Hepatocyte (in vitro differentiated cells): Measurements from ENCODE around the gene PRKAG1. TPM values are rescaled to one million over a fixed set of nuclear protein-coding genes. Genes with fewer than 3 reads are reported as not detected.

Experiments
- DNase-seq: peaks from one replicate; pipeline ENCODE4 v3.0.0-alpha.2; 2016; ENCODE audit warnings: low spot score
- H2AFZ ChIP-seq: fragments of 200-600 bp; sonication (generic); 2 replicates; pipeline ENCODE4 v1.6.0; 2016; ENCODE audit warnings: antibody characterized with exemption, mild to moderate bottlenecking
- H3K27ac ChIP-seq: fragments of 200-600 bp; sonication (generic); 2 replicates; pipeline ENCODE4 v1.5.1; 2016; ENCODE audit warnings: mild to moderate bottlenecking
- H3K27me3 ChIP-seq: fragments of 200-600 bp; sonication (generic); 2 replicates; pipeline ENCODE4 v1.6.1; 2016
- H3K36me3 ChIP-seq: fragments of 200-600 bp; sonication (generic); replicated peaks from 2 replicates; pipeline ENCODE4 v1.5.1; 2016; ENCODE audit warnings: low read depth; ENCODE audit not compliant: insufficient read depth
- H3K4me1 ChIP-seq: fragments of 200-600 bp; sonication (generic); 2 replicates; pipeline ENCODE4 v1.5.1; 2016; ENCODE audit warnings: mild to moderate bottlenecking, moderate library complexity; ENCODE audit not compliant: insufficient read depth
- H3K4me2 ChIP-seq: fragments of 200-600 bp; sonication (generic); 2 replicates; pipeline ENCODE4 v1.6.0; 2016
- H3K4me3 ChIP-seq: fragments of 200-600 bp; sonication (generic); 2 replicates; pipeline ENCODE4 v1.5.1; 2016; ENCODE audit warnings: mild to moderate bottlenecking
- H3K79me2 ChIP-seq: fragments of 200-600 bp; sonication (generic); 2 replicates; pipeline ENCODE4 v1.6.0; 2017; ENCODE audit warnings: mild to moderate bottlenecking
- H3K9me2 ChIP-seq: fragments of 200-600 bp; sonication (generic); replicated peaks from 2 replicates; pipeline ENCODE4 v1.6.0; 2017; ENCODE audit warnings: mild to moderate bottlenecking; ENCODE audit not compliant: insufficient read depth
- H3K9me3 ChIP-seq: fragments of 200-600 bp; sonication (generic); 2 replicates; pipeline ENCODE4 v1.5.1; 2016; ENCODE audit warnings: low read depth, mild to moderate bottlenecking
- H4K20me1 ChIP-seq: fragments of 200-600 bp; sonication (generic); 2 replicates; pipeline ENCODE4 v1.6.0; 2016; ENCODE audit warnings: mild to moderate bottlenecking; ENCODE audit not compliant: insufficient read depth, poor library complexity, severe bottlenecking
- EZH2 ChIP-seq: fragments of 200-600 bp; sonication (generic); IDR thresholded peaks from 2 replicates; pipeline ENCODE4 v1.6.1; 2016; ENCODE audit warnings: antibody characterized with exemption, mild to moderate bottlenecking, borderline replicate concordance
- EZH2phosphoT487 ChIP-seq: fragments of 200-600 bp; sonication (generic); IDR thresholded peaks from one replicate; pipeline ENCODE4 v1.6.1; 2018; ENCODE audit warnings: antibody characterized with exemption, mild to moderate bottlenecking, low read depth, moderate library complexity; ENCODE audit not compliant: unreplicated experiment, severe bottlenecking
- WGBS: methylation state at CpG from one replicate; pipeline ENCODE4 v1.1.6; 2016; ENCODE audit warnings: low lambda C conversion rate; ENCODE audit errors: missing lambda C conversion rate; 5-methylcytosine and 5-hydroxymethylcytosine counted together
- polyA plus RNA-seq: library from polyadenylated mRNA; unstranded; fragments of >200 nt; fragmentation: Nextera tagmentation; extraction: Ambion mirVana; gene quantifications from 2 replicates; pipeline ENCODE4 v1.2.1, GENCODE V29; 2016
- total RNA-seq: library from RNA; depleted of rRNA; stranded (reverse); fragments of >200 nt; gene quantifications from 2 replicates; pipeline ENCODE4 v1.2.3, GENCODE V29; 2014
- TF ChIP-seq, protein P1 (sequence below): fragments of 200-600 bp; sonication (generic); IDR thresholded peaks from 2 replicates; pipeline ENCODE4 v1.5.1; 2016; ENCODE audit warnings: antibody characterized with exemption, mild to moderate bottlenecking; ENCODE audit not compliant: poor library complexity

Gene PRKAG1
- total and polyA plus RNA-seq, 2 experiments from 2014 or later: 46.0 to 61.5 TPM

DNA sequence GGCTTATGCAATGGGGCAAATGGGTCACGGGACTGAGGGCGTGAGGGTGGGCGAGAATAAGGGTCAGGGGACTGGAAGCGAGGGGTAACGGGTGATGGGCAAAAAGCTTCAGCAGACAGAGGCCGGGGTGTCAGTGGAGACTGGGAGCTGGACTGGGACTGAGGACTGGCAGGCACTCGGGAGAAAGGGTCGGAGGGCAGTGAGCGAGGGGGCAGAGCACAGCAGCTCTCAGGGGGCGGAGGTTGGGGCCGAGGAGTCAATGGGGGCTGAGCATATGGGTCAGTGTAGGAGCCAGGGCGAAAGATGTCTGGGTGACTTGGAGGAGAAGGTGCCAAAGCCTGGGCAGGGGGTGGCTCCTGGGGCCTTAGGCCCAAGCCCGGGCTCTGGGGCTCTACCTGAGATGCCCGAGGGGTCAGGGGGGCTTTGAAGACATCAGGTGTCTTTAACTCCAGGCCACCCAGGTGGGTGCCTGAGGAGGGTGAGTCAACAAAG is 21.8 kb upstream of the PRKAG1 start:
- Histone ChIP-seq H4K20me1 (no peaks in the 10 kb centered on the region), H3K4me3 (no peak overlapping the region), H3K9me2 (no peaks in the 10 kb centered on the region), H2AFZ (no peak overlapping the region), H3K9me3 (no peaks in the 10 kb centered on the region), H3K4me1 (no peaks in the 10 kb centered on the region), H3K79me2 (no peaks in the 10 kb centered on the region), H3K27me3 (no peaks in the 10 kb centered on the region), H3K4me2 (no peak overlapping the region), H3K27ac (no peak overlapping the region), H3K36me3 (no peaks in the 10 kb centered on the region)
- no peak for DNase-seq
- TF ChIP-seq, protein P1, sequence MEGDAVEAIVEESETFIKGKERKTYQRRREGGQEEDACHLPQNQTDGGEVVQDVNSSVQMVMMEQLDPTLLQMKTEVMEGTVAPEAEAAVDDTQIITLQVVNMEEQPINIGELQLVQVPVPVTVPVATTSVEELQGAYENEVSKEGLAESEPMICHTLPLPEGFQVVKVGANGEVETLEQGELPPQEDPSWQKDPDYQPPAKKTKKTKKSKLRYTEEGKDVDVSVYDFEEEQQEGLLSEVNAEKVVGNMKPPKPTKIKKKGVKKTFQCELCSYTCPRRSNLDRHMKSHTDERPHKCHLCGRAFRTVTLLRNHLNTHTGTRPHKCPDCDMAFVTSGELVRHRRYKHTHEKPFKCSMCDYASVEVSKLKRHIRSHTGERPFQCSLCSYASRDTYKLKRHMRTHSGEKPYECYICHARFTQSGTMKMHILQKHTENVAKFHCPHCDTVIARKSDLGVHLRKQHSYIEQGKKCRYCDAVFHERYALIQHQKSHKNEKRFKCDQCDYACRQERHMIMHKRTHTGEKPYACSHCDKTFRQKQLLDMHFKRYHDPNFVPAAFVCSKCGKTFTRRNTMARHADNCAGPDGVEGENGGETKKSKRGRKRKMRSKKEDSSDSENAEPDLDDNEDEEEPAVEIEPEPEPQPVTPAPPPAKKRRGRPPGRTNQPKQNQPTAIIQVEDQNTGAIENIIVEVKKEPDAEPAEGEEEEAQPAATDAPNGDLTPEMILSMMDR: no peak
- TF ChIP-seq EZH2phosphoT487 (no peak), EZH2 (no peak)
- 94% methylated on average over 9 of the region's 14 CpGs for WGBS

DNA sequence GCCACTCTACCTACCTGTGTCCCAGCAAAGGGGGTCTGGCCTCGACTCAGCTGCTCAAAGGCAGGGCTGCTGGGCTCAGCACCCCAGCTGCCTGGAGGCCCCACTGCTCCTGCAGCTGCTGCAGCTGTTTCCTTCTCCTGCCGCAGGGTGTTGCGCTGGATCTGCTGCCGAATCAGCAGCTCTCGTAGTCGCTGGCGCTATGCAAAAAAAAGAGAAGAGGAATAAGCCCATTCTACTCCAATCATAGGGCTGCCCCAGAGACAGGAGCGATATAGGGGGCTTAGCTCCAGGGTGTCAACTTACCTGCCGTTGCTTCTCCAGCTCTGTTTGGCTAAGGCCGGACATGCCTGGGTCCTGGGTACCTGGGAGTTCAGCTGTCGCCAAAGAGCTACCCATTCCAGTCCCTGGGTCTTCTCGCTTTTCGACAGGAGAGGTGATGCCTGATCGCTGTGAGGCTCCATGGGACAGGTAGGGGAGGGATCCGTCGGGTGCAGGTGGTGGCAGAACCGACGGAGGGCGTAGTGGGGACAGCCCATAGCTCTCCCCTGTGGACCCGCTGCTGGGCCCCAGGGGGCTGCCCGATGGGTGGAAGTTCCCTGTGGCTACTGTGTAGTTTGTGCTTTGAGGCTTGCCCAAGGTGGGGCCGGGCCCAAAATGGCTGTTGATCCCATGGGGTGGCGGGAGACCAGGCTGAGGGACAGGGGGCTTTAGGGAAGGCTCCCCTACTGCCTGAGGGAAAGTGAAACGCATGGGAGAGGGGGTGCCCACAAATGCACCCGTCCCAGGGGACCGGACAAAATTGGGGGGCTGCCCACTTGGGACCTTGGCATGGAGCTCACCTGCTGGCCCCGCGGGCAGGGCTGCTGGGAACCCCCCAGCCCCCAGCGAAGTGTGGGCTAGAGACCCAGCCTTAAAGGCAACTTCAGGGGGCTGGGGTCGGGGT is 21.1 kb upstream of the PRKAG1 start:
- no peaks in the 10 kb centered on the region for H3K36me3 ChIP-seq
- H3K4me3 ChIP-seq: no peak overlapping the region
- no peaks in the 10 kb centered on the region for H3K27me3 ChIP-seq
- WGBS: 96% methylated on average over 29 of the region's 30 CpGs
- no peak for DNase-seq
- no peak overlapping the region for H3K27ac ChIP-seq
- no peaks in the 10 kb centered on the region for H4K20me1 ChIP-seq
- no peaks in the 10 kb centered on the region for H3K9me3 ChIP-seq
- H2AFZ ChIP-seq: no peak overlapping the region
- no peaks in the 10 kb centered on the region for H3K79me2 ChIP-seq
- no peaks in the 10 kb centered on the region for H3K9me2 ChIP-seq
- no peaks in the 10 kb centered on the region for H3K4me1 ChIP-seq
- no peak overlapping the region for H3K4me2 ChIP-seq
- no peak for TF ChIP-seq EZH2phosphoT487
- TF ChIP-seq EZH2: no peak
- TF ChIP-seq, protein P1: no peak

DNA sequence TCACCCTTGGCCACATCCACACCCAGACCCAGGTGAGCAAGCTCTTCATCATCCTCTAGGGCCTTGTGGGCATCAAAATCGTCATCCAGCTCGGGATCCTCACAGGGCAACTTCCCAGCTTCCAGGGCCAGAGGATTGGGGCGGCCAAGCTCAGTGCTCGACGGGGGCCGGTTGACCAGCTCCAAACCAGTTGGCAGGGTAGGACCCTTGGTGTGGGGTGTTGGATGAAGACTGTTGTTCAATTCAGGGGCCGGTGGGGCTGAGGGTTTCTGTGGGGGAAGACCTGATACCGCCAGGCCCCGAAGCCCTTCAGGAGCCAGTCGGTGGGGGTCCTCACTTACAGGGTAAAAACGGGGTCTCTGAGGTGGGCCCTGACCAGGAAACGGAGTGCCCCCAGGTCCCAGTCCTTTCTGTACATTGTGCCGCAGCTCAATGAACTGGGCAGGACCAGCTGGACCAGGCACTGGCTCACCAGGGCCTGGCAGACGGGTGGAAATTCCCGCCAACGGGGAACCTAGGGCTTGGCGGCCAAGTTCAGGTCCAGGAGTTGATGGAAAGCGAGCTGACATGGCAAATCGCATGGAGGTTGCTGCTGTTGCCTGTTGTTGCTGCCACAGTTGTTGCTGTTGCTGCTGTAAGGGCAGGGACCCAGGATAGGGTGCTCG is 19.8 kb upstream of the PRKAG1 start:
- Histone ChIP-seq H3K27ac (no peak overlapping the region), H4K20me1 (no peaks in the 10 kb centered on the region), H3K27me3 (no peaks in the 10 kb centered on the region), H2AFZ (no peak overlapping the region), H3K36me3 (no peaks in the 10 kb centered on the region), H3K4me1 (no peaks in the 10 kb centered on the region), H3K9me3 (no peaks in the 10 kb centered on the region), H3K79me2 (no peaks in the 10 kb centered on the region), H3K9me2 (no peaks in the 10 kb centered on the region), H3K4me2 (no peak overlapping the region), H3K4me3 (no peak overlapping the region)
- no peak for DNase-seq
- no peak for TF ChIP-seq EZH2phosphoT487
- TF ChIP-seq, protein P1: no peak
- no peak for TF ChIP-seq EZH2
- WGBS: 98% methylated on average over 18 of the region's 20 CpGs
